Right lobe of liver (tissue), 4 donors: Measurements from ENCODE around the gene VASN.

Experiments used
- CTCF ChIP-seq, 4 donors: fragments of 200-600 bp in 3 of 4; fragments of 450-650 bp in 1 of 4; IDR thresholded peaks; one replicate each; pipeline versions ENCODE4 v1.5.1 to v1.8.0; 2016 to 2022; ENCODE audit warnings: antibody characterized with exemption in 4 of 4, mild to moderate bottlenecking in 2 of 4
- POLR2A ChIP-seq: fragments of 450-650 bp; IDR thresholded peaks from one replicate; pipeline ENCODE4 v1.6.1; 2017; ENCODE audit warnings: antibody characterized with exemption, mild to moderate bottlenecking
- donor health status: DM: no; HTN: no; CAD: no.
- donor health status: DM: no; HTN: no; CAD: no.
- donor health status: DM: no; HTN: yes; CAD: no.

GRCh38 chr16:4380119-4381063, 8.7 kb downstream of the VASN start:
- TF ChIP-seq CTCF (IDR thresholded peaks at IDR 0.05) (no peak), POLR2A (no peak)
